Pancreas (tissue), 10 donors: Measurements from ENCODE around the gene TMC5. TPM values are rescaled to one million over a fixed set of nuclear protein-coding genes. Genes with fewer than 3 reads are reported as not detected.
A peak's percentile ranks its signal among the peaks of the same experiment; 100 is the strongest.

Experiments
- ATAC-seq, 4 donors: fragments of 200-7000 bp; cut with Tn5 transposase; one replicate each; pipeline versions ENCODE4 v1.8.0 to v1.9.1; 2020; ENCODE audit warnings: mild to moderate bottlenecking in 4 of 4, moderate library complexity in 4 of 4
- DNase-seq, 6 donors: peaks; one replicate each; pipeline ENCODE4 v3.0.0-alpha.2; 2020
- FAIRE-seq: peaks from 2 replicates; lab custom pipeline; 2012; peaks lifted over from hg19 to GRCh38; lab: Jason Lieb, UNC
- H3K27ac ChIP-seq, 4 donors: fragments of 200-600 bp; sonication (generic); 1 replicate in 3 of 4; 2 replicates in 1 of 4; pipeline versions ENCODE4 v1.5.0 to v1.8.0; 2020
- H3K27me3 ChIP-seq, 4 donors: fragments of 200-600 bp; one replicate each; pipeline ENCODE4 v1.8.0; 2021
- H3K36me3 ChIP-seq, 3 donors: fragments of 200-600 bp; sonication (generic) in 1 of 3; one replicate each; pipeline versions ENCODE4 v1.5.0 to v1.8.0; 2020 to 2021
- H3K4me1 ChIP-seq, 3 donors: fragments of 200-600 bp; one replicate each; pipeline ENCODE4 v1.8.0; 2021
- H3K4me3 ChIP-seq, 4 donors: fragments of 200-600 bp; sonication (generic) in 2 of 4; one replicate each; pipeline versions ENCODE4 v1.5.0 to v1.8.0; 2020 to 2021
- H3K9me3 ChIP-seq, 4 donors: fragments of 200-600 bp; one replicate each; pipeline ENCODE4 v1.8.0; 2021
- WGBS, 2 donors: extraction: QIAGEN DNeasy Blood & Tissue Kit; methylation state at CpG; one replicate each; pipeline ENCODE4 v1.1.7; 2013; 5-methylcytosine and 5-hydroxymethylcytosine counted together
- intact Hi-C, 3 donors: fragments of 100-400 bp; cut with DNase I; formaldehyde crosslinking; loops; one replicate each; pipeline versions ENCODE4 v1.11.1 to v1.14.2; 2022
- polyA plus RNA-seq, 2 donors: library from polyadenylated mRNA; stranded (reverse); fragments of 200-250 nt; gene quantifications; one replicate each; pipeline ENCODE4 v1.2.3, GENCODE V29; 2013
- total RNA-seq, 6 donors: library from RNA; stranded (reverse); fragmentation: NEBNext Ultra II Directional in 4 of 6; extraction: Animal tissue kit (Norgen Biotek cat#: 25700) in 4 of 6; gene quantifications; one replicate each; pipeline versions ENCODE4 v1.2.1 to v1.2.4, GENCODE V29; 2021 to 2023
- TF ChIP-seq, protein P1 (sequence below), 4 donors: fragments of 200-600 bp; sonication (generic) in 3 of 4; IDR thresholded peaks; one replicate each; pipeline versions ENCODE4 v1.5.0 to v1.8.0; 2021; ENCODE audit warnings: antibody characterized with exemption in 4 of 4
- donor health status: healthy with polysubstance abuse.
- donor health status: DM: no; HTN: no; CAD: no; lungs with moderate emphysema.
- donor health status: DM: no; HTN: no; CAD: no.
- donor health status: control.
- donor health status: control.
- donor health status: Bipolar disorder and iron deficiency.
- donor health status: DM: yes; HTN: yes; CAD: no.
- donor health status: DM: no; HTN: no; CAD: no.
- donor health status: DM: no; HTN: no; CAD: no.
- donor health status: DM: yes; HTN: yes; CAD: no.

The TMC5 gene
- total and polyA plus RNA-seq, 8 donors: 1.3 to 24.8 (median 5.3) TPM

DNA sequence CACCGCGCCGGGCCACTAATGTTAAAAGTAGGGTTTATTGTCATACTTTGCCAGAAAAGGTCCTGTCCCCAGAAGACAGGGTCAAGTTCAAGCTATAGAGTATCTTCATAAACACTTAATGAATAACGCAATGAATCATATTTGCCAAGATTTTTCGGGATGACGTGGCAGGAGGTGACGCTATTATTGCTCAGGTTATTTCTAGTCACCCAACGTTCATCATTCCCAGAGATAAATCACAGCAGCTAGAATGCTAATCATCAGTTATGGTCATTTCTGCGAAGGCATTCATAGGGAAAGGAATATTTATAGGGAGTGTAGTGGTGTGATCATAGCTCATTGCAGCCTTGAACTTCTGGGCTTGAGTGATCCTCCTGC is 2.0 kb downstream of the TMC5 start:
- TF ChIP-seq, protein P1, sequence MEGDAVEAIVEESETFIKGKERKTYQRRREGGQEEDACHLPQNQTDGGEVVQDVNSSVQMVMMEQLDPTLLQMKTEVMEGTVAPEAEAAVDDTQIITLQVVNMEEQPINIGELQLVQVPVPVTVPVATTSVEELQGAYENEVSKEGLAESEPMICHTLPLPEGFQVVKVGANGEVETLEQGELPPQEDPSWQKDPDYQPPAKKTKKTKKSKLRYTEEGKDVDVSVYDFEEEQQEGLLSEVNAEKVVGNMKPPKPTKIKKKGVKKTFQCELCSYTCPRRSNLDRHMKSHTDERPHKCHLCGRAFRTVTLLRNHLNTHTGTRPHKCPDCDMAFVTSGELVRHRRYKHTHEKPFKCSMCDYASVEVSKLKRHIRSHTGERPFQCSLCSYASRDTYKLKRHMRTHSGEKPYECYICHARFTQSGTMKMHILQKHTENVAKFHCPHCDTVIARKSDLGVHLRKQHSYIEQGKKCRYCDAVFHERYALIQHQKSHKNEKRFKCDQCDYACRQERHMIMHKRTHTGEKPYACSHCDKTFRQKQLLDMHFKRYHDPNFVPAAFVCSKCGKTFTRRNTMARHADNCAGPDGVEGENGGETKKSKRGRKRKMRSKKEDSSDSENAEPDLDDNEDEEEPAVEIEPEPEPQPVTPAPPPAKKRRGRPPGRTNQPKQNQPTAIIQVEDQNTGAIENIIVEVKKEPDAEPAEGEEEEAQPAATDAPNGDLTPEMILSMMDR (IDR thresholded peaks at IDR 0.05): no peak
- Histone ChIP-seq H3K4me1 (no peaks in the 10 kb centered on the region), H3K27ac (no peak overlapping the region), H3K4me3 (no peak overlapping the region), H3K9me3 (no peaks in the 10 kb centered on the region), H3K36me3 (no peaks in the 10 kb centered on the region), H3K27me3 (no peaks in the 10 kb centered on the region)
- DNase-seq (no peak), FAIRE-seq (no peak), ATAC-seq (no peak)
- intact Hi-C loops: no loop called here
- WGBS, 2 donors: 82 to 88% methylated on average over 9 of the region's 9 CpGs

DNA sequence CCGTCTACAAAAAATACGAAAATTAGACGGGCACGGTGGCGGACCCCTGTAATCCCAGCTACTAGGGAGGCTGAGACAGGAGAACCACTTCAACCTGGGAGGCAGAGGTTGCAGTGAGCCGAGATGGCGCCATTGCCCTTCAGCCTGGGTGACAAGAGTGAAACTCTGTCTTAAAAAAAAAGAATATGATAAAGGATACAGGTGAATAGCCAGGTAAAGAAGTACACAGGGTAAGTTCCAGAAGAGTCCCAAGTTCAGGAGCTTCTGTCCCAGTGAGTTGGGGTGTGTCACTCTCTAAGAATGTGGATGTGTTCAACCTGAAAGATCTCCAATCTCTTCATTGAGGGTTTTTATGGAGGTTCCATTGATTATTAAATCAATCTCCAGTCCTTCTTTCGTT is 6.8 kb downstream of the TMC5 start:
- H3K4me1 ChIP-seq: peaks cover 4 to 13% (median 11%) of the 10 kb centered on the region in 3 donors
- TF ChIP-seq, protein P1 (IDR thresholded peaks at IDR 0.05): no peak
- no peaks in the 10 kb centered on the region for H3K27me3 ChIP-seq
- H3K36me3 ChIP-seq: no peaks in the 10 kb centered on the region
- DNase-seq: no peak
- no peak overlapping the region for H3K27ac ChIP-seq
- no peak for ATAC-seq
- no peak for FAIRE-seq
- intact Hi-C loops: no loop called here
- H3K4me3 ChIP-seq: no peak overlapping the region
- no peaks in the 10 kb centered on the region for H3K9me3 ChIP-seq
- WGBS, 2 donors: 83 to 91% methylated on average over 8 of the region's 8 CpGs

DNA sequence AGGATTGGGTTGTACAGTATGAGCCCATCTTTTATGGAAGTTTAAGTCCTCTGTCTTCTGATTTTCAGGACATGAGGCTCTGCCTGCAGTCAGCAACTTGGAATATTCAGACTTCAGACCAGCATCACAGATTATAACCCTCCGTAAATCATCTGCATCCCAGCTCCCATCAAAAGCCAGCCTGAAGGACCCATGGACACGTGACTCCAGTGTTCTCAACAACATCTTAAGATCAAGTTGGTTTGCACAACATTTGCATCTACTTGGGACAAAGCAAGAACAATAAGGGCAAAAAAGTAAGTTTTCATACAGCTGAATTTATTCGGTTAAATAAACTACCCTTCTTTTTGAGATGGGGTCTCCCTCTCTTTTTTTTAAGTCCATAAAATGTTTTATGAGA is 12.7 kb downstream of the TMC5 start:
- 82 to 88% methylated on average over 3 of the region's 3 CpGs for WGBS, 2 donors
- FAIRE-seq: no peak
- H3K27me3 ChIP-seq: peaks cover 0 to 4% (median 0%) of the 10 kb centered on the region in 4 donors
- no peaks in the 10 kb centered on the region for H3K9me3 ChIP-seq
- TF ChIP-seq, protein P1 (IDR thresholded peaks at IDR 0.05): no peak
- H3K4me3 ChIP-seq: peak overlapping the region in 1 of 4 donors; percentile 2
- H3K36me3 ChIP-seq: no peaks in the 10 kb centered on the region
- peak overlapping the region in 2 of 4 donors; percentile 87 to 88 for H3K27ac ChIP-seq
- ATAC-seq: no peak
- no peak for DNase-seq
- peaks cover 4 to 54% (median 34%) of the 10 kb centered on the region in 3 donors for H3K4me1 ChIP-seq
- intact Hi-C loops: no loop called here

DNA sequence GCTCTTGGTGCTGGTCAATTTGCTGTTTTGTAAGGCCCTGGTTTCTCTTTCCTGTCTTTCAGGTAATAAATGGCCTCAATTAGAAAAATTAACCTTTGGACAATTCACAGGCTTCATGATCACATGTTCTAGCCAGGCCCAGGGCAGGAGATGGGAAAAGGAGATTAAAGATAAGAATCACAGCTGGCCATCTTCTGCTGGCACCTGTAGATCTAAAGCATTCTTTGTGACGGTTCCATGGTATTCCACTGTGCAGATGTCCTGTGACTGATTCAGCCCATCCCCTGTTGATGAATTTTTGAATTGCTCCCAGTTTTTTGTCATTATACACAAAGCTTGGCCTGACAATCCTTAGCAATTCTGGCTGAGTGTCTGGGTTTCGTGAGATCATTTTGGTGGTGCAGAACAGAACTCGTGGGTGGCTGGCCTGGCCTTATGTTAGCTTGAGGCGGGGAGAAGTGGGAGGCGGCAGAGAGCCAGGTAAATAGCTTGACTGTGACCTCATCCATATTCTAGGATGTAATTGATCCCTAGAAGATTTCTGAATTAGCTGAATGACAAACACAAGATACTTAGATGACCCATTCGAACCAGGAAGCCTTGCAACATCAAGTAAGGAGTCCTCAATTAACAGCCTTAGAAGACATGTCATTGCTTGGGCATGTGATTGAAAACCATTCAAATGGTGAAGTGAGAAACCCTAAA is 14.1 kb downstream of the TMC5 start:
- ATAC-seq (no peak), DNase-seq (no peak), FAIRE-seq (no peak)
- Histone ChIP-seq H3K4me1 (peaks cover 4 to 64% (median 34%) of the 10 kb centered on the region in 3 donors), H3K27me3 (peaks cover 0 to 4% (median 0%) of the 10 kb centered on the region in 4 donors), H3K36me3 (no peaks in the 10 kb centered on the region), H3K4me3 (no peak overlapping the region), H3K27ac (peak overlapping the region in 3 of 4 donors; percentile 40 to 88 (median 87)), H3K9me3 (no peaks in the 10 kb centered on the region)
- WGBS, 2 donors: 74 to 79% methylated on average over 6 of the region's 6 CpGs
- intact Hi-C loops: no loop called here
- TF ChIP-seq, protein P1 (IDR thresholded peaks at IDR 0.05): no peak

DNA sequence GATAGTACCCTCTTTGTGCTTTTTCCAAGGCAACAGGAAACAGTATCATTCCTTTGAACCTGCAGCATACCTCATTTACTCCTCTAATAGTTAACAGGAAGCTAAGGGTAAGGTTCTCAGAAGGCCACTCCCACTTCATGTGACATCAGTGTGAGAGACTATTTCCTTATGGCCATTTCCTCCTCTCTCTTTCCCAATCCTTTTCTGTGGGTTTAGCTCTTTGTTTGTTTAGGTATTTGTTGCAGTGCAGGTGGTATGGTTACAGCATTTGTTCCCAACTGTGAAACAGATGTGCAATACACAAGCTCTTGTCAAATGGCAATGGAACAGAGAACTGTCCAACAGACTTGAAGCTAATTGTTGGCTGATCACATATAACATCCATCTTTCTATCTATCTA is 14.7 kb downstream of the TMC5 start:
- Histone ChIP-seq H3K27ac (peak overlapping the region in 3 of 4 donors; percentile 40 to 88 (median 87)), H3K27me3 (peaks cover 0 to 4% (median 0%) of the 10 kb centered on the region in 4 donors), H3K9me3 (no peaks in the 10 kb centered on the region), H3K4me3 (no peak overlapping the region), H3K36me3 (no peaks in the 10 kb centered on the region), H3K4me1 (peaks cover 10 to 69% (median 40%) of the 10 kb centered on the region in 3 donors)
- peak; percentile 77 for FAIRE-seq
- DNase-seq: peak in 3 of 6 donors; percentile 49 to 58 (median 57)
- peak; percentile 65 to 79 (median 70) for ATAC-seq
- TF ChIP-seq, protein P1 (IDR thresholded peaks at IDR 0.05): no peak
- intact Hi-C loops: no loop called here
